Measurements from ENCODE around the gene UPP2.

The UPP2 gene

GRCh38 chr2:158066046-158066713 lies 35.5 kb upstream of the UPP2 start:
- Histone ChIP-seq H3K79me2 (ENCODE audit: insufficient read depth, low read length) (no peaks in the 10 kb centered on the region), H3K4me2 (ENCODE audit: low read depth, low read length, poor library complexity, severe bottlenecking) (no peak overlapping the region), H4K20me1 (ENCODE audit: insufficient read depth, low read length, poor library complexity, severe bottlenecking) (no peaks in the 10 kb centered on the region), H3K9me2 (replicated peaks; ENCODE audit: low read depth, low read length) (no peaks in the 10 kb centered on the region), H2AFZ (ENCODE audit: low read length) (no peak overlapping the region), H3K36me3 (ENCODE audit: insufficient read depth, low read length) (no peaks in the 10 kb centered on the region), H3K4me1 (ENCODE audit: insufficient read depth, low read length, poor library complexity, severe bottlenecking) (no peaks in the 10 kb centered on the region), H3K9me3 (ENCODE audit: insufficient read depth, low read depth, low read length) (no peaks in the 10 kb centered on the region; the same call in 1 of the 2 replicates), H3K27me3 (ENCODE audit: insufficient read depth, low read length, poor library complexity, severe bottlenecking) (no peaks in the 10 kb centered on the region), H3F3A (ENCODE audit: low read depth) (no peaks in the 10 kb centered on the region), H3K9ac (ENCODE audit: low read depth, low read length, poor library complexity, severe bottlenecking) (no peak overlapping the region), H3K4me3 (ENCODE audit: low read length, poor library complexity, severe bottlenecking) (no peak overlapping the region)
- no peak for TF ChIP-seq EZH2phosphoT487 (IDR thresholded peaks at IDR 0.05; ENCODE audit: borderline replicate concordance)
- no peak for TF ChIP-seq CTCF (conservative IDR thresholded peaks at IDR 0.05; ENCODE audit: low read length)

- Histone ChIP-seq H3F3A (ENCODE audit: low read depth) (no peaks in the 10 kb centered on the region), H3K27me3 (ENCODE audit: insufficient read depth, low read length, poor library complexity, severe bottlenecking) (no peaks in the 10 kb centered on the region), H3K9me3 (ENCODE audit: insufficient read depth, low read depth, low read length) (no peaks in the 10 kb centered on the region), H3K9ac (ENCODE audit: low read depth, low read length, poor library complexity, severe bottlenecking) (no peak overlapping the region), H3K4me1 (ENCODE audit: insufficient read depth, low read length, poor library complexity, severe bottlenecking) (no peaks in the 10 kb centered on the region), H3K36me3 (ENCODE audit: insufficient read depth, low read length) (no peaks in the 10 kb centered on the region), H2AFZ (ENCODE audit: low read length) (no peak overlapping the region), H4K20me1 (ENCODE audit: insufficient read depth, low read length, poor library complexity, severe bottlenecking) (no peaks in the 10 kb centered on the region), H3K4me2 (ENCODE audit: low read depth, low read length, poor library complexity, severe bottlenecking) (no peak overlapping the region), H3K79me2 (ENCODE audit: insufficient read depth, low read length) (no peaks in the 10 kb centered on the region), H3K4me3 (ENCODE audit: low read length, poor library complexity, severe bottlenecking) (no peak overlapping the region), H3K9me2 (replicated peaks; ENCODE audit: low read depth, low read length) (no peaks in the 10 kb centered on the region)
- TF ChIP-seq EZH2phosphoT487 (IDR thresholded peaks at IDR 0.05; ENCODE audit: borderline replicate concordance) (no peak), CTCF (conservative IDR thresholded peaks at IDR 0.05; ENCODE audit: low read length) (no peak)
Observed at GRCh38 chr2:158071018-158071417, 30.7 kb upstream of the UPP2 start.

GRCh38 chr2:158072361-158072760 lies 29.3 kb upstream of the UPP2 start:
- no peak overlapping the region for H3K4me2 ChIP-seq (ENCODE audit: low read depth, low read length, poor library complexity, severe bottlenecking)
- no peak for TF ChIP-seq CTCF (conservative IDR thresholded peaks at IDR 0.05; ENCODE audit: low read length)
- no peak for TF ChIP-seq EZH2phosphoT487 (IDR thresholded peaks at IDR 0.05; ENCODE audit: borderline replicate concordance)
- no peaks in the 10 kb centered on the region for H3K79me2 ChIP-seq (ENCODE audit: insufficient read depth, low read length)
- no peaks in the 10 kb centered on the region for H4K20me1 ChIP-seq (ENCODE audit: insufficient read depth, low read length, poor library complexity, severe bottlenecking)
- no peaks in the 10 kb centered on the region; the same call in 1 of the 2 replicates for H3K9me3 ChIP-seq (ENCODE audit: insufficient read depth, low read depth, low read length)
- H3K9me2 ChIP-seq (replicated peaks; ENCODE audit: low read depth, low read length): no peaks in the 10 kb centered on the region
- no peaks in the 10 kb centered on the region for H3F3A ChIP-seq (ENCODE audit: low read depth)
- H2AFZ ChIP-seq (ENCODE audit: low read length): no peak overlapping the region
- H3K9ac ChIP-seq (ENCODE audit: low read depth, low read length, poor library complexity, severe bottlenecking): no peak overlapping the region
- no peaks in the 10 kb centered on the region for H3K27me3 ChIP-seq (ENCODE audit: insufficient read depth, low read length, poor library complexity, severe bottlenecking)
- no peak overlapping the region for H3K4me3 ChIP-seq (ENCODE audit: low read length, poor library complexity, severe bottlenecking)
- no peaks in the 10 kb centered on the region for H3K36me3 ChIP-seq (ENCODE audit: insufficient read depth, low read length)
- no peaks in the 10 kb centered on the region for H3K4me1 ChIP-seq (ENCODE audit: insufficient read depth, low read length, poor library complexity, severe bottlenecking)

Data from Loucy (cell line).